Keratinocyte (primary cell): ENCODE measurements around the gene ARHGAP31. TPM values are rescaled to one million over a fixed set of nuclear protein-coding genes. Genes with fewer than 3 reads are reported as not detected.

ENCODE experiments used
- DNase-seq: peaks from one replicate; pipeline ENCODE4 v3.0.0-alpha.2; 2011; ENCODE audit warnings: low read depth, missing footprints, low spot score
- FAIRE-seq: peaks from 2 replicates; lab custom pipeline; 2011; peaks lifted over from hg19 to GRCh38; lab: Jason Lieb, UNC
- H2AFZ ChIP-seq: 2 replicates; pipeline ENCODE4 v1.6.0; 2012; ENCODE audit warnings: low read length, control low read depth, inconsistent platforms; ENCODE audit not compliant: control insufficient read depth
- H3K27ac ChIP-seq: 2 replicates; pipeline ENCODE4 v1.5.1; 2011; ENCODE audit warnings: low read length; ENCODE audit not compliant: control insufficient read depth, insufficient read depth
- H3K27me3 ChIP-seq: 3 replicates; pipeline ENCODE4 v1.6.0; 2011; ENCODE audit warnings: low read length; ENCODE audit not compliant: control insufficient read depth, insufficient read depth; ENCODE audit errors: extremely low read depth
- H3K36me3 ChIP-seq, 2 experiments: 2 replicates in 1 of 2; 3 replicates in 1 of 2; pipeline ENCODE4 v1.5.1; 2011; ENCODE audit warnings: low read length in 2 of 2, mild to moderate bottlenecking in 1 of 2; ENCODE audit not compliant: control insufficient read depth in 2 of 2, insufficient read depth in 2 of 2; ENCODE audit errors: extremely low read depth in 1 of 2
- H3K4me1 ChIP-seq: 3 replicates; pipeline ENCODE4 v1.5.1; 2011; ENCODE audit warnings: low read length; ENCODE audit not compliant: control insufficient read depth, insufficient read depth; ENCODE audit errors: extremely low read depth
- H3K4me2 ChIP-seq: 3 replicates; pipeline ENCODE4 v1.6.0; 2011; ENCODE audit warnings: low read depth, low read length; ENCODE audit not compliant: control insufficient read depth, insufficient read depth; ENCODE audit errors: extremely low read depth
- H3K4me3 ChIP-seq, 3 experiments: fragments of 200-600 bp in 1 of 3; sonication (generic) in 1 of 3; 2 replicates in 2 of 3; 3 replicates in 1 of 3; pipeline ENCODE4 v1.5.1; 2011 to 2016; ENCODE audit warnings: low read length in 3 of 3, mild to moderate bottlenecking in 3 of 3, control low read depth in 2 of 3, inconsistent platforms in 1 of 3, low read depth in 1 of 3, mixed read lengths in 1 of 3, mixed run types in 1 of 3, moderate library complexity in 1 of 3; ENCODE audit not compliant: control insufficient read depth in 2 of 3, insufficient read depth in 2 of 3; ENCODE audit errors: extremely low read depth in 1 of 3
- H3K79me2 ChIP-seq: 2 replicates; pipeline ENCODE4 v1.6.0; 2012; ENCODE audit warnings: low read length; ENCODE audit not compliant: control insufficient read depth, insufficient read depth
- H3K9ac ChIP-seq: 3 replicates; pipeline ENCODE4 v1.6.0; 2011; ENCODE audit warnings: low read length; ENCODE audit not compliant: control insufficient read depth, insufficient read depth; ENCODE audit errors: extremely low read depth
- H3K9me1 ChIP-seq: 3 replicates; pipeline ENCODE4 v1.6.0; 2011; ENCODE audit warnings: low read length; ENCODE audit not compliant: control insufficient read depth, insufficient read depth; ENCODE audit errors: extremely low read depth
- H3K9me3 ChIP-seq: 2 replicates; pipeline ENCODE4 v1.5.1; 2012; ENCODE audit warnings: low read depth, low read length; ENCODE audit not compliant: control insufficient read depth
- H4K20me1 ChIP-seq: 3 replicates; pipeline ENCODE4 v1.6.0; 2011; ENCODE audit warnings: low read length; ENCODE audit not compliant: control insufficient read depth, insufficient read depth; ENCODE audit errors: extremely low read depth
- EZH2 ChIP-seq: IDR thresholded peaks from one replicate; pipeline ENCODE4 v1.6.1; 2012; ENCODE audit warnings: inconsistent platforms, mild to moderate bottlenecking, low read length, moderate library complexity
- dilution Hi-C: fragments of 300-500 bp; cut with MboI; formaldehyde crosslinking; loops from one replicate; pipeline ENCODE4 v1.7.0; 2020; ENCODE audit warnings: low sequenced_read_pairs; ENCODE audit not compliant: extremely low pct_ligation_motif_present
- polyA plus RNA-seq, 5 experiments: library from polyadenylated mRNA; depleted of rRNA in 3 of 5; stranded (reverse) in 3 of 5; stranded (forward) in 1 of 5; unstranded in 1 of 5; fragments of >200 nt; gene quantifications; 1 replicate in 1 of 5; 2 replicates in 3 of 5; 3 replicates in 1 of 5; pipeline versions ENCODE4 v1.2.1 to v1.2.3, GENCODE V29; 2011 to 2012; ENCODE audit warnings: missing spikeins in 2 of 5, low read depth in 1 of 5, low replicate concordance in 1 of 5
- TF ChIP-seq, protein P1 (sequence below), 3 experiments: IDR thresholded peaks in 1 of 3; conservative IDR thresholded peaks in 1 of 3; optimal IDR thresholded peaks in 1 of 3; 2 replicates in 2 of 3; 3 replicates in 1 of 3; pipeline versions ENCODE3 to v1.5.1; 2011; ENCODE audit warnings: low read length in 3 of 3, mild to moderate bottlenecking in 3 of 3, moderate library complexity in 2 of 3, control low read depth in 1 of 3, inconsistent platforms in 1 of 3; ENCODE audit not compliant: insufficient read depth in 2 of 3; ENCODE audit errors: extremely low read depth in 1 of 3

The ARHGAP31 gene
- polyA plus RNA-seq, 1 donor (not counting 4 experiments of a cell fraction or from before 2014, with no cell fraction given): 3.0 TPM

DNA sequence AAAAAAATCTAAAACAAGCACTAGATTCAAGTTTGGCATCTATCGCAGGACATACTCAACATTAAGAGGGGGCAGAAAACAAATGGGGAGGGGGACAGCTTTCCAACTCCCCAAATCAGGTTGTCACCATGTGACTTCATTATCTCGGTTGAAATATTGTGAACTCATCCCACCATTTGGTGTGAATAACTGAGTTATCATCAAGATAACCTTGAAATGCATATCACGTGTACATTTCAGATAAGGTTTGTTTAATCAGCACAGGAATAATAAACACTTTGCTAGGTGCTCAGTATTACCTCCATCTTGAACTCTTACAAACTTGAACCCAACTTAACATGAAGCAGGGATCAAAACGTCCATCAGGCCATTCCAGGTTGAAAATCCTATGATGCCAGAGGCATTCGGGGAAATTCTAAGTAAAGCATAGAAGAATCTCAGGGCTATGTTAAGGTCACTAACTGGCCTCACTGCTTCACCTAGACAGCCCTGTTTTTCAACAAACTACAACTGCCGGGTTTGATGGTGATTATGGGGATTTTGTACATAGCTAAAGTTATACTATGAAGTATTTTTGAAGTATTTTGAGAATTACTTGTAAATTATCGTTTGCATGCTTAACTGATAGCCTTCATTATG, 3.0 kb upstream of the ARHGAP31 start:
- Histone ChIP-seq H2AFZ (no peak overlapping the region), H3K9me3 (no peaks in the 10 kb centered on the region), H3K27ac (no peak overlapping the region), H3K79me2 (no peaks in the 10 kb centered on the region), H3K27me3 (no peaks in the 10 kb centered on the region), H3K9ac (no peak overlapping the region), H3K4me2 (no peak overlapping the region), H4K20me1 (no peaks in the 10 kb centered on the region), H3K36me3 (no peaks in the 10 kb centered on the region), H3K4me3 (no peak overlapping the region), H3K4me1 (peaks cover 6% of the 10 kb centered on the region), H3K9me1 (no peaks in the 10 kb centered on the region)
- DNase-seq (no peak), FAIRE-seq (no peak)
- TF ChIP-seq EZH2: no peak
- TF ChIP-seq, protein P1, sequence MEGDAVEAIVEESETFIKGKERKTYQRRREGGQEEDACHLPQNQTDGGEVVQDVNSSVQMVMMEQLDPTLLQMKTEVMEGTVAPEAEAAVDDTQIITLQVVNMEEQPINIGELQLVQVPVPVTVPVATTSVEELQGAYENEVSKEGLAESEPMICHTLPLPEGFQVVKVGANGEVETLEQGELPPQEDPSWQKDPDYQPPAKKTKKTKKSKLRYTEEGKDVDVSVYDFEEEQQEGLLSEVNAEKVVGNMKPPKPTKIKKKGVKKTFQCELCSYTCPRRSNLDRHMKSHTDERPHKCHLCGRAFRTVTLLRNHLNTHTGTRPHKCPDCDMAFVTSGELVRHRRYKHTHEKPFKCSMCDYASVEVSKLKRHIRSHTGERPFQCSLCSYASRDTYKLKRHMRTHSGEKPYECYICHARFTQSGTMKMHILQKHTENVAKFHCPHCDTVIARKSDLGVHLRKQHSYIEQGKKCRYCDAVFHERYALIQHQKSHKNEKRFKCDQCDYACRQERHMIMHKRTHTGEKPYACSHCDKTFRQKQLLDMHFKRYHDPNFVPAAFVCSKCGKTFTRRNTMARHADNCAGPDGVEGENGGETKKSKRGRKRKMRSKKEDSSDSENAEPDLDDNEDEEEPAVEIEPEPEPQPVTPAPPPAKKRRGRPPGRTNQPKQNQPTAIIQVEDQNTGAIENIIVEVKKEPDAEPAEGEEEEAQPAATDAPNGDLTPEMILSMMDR (optimal IDR thresholded peaks at IDR 0.05 in 1 of 3, IDR thresholded peaks at IDR 0.05 in 1 of 3, conservative IDR thresholded peaks at IDR 0.05 in 1 of 3; ENCODE audit: extremely low read depth in 1 of 3, insufficient read depth in 2 of 3, low read length in 3 of 3): no peak
- dilution Hi-C loops: no loop called here

DNA sequence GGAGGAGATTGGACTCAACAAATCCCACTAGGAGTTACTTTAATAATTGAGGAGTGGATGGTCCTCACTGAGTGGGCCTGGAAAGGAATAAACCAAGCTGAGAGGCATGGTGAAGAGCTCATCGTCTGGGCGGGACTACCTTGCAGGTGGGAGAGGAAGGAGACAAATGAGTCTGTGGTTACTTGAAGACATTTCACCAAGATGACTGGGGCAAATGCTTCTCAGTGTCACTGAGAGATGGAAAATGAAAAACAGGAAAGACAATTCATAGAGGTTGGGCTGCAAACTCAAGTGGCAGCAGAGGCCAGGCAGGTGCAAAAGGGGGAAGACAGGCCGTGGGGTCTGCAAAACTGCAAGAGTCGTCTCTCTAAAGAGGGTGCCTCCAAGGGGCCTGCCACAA, 1.5 kb upstream of the ARHGAP31 start:
- H3K9me3 ChIP-seq: no peaks in the 10 kb centered on the region
- dilution Hi-C loops: no loop called here
- FAIRE-seq (no peak), DNase-seq (no peak)
- H2AFZ ChIP-seq: no peak overlapping the region
- H3K27me3 ChIP-seq: no peaks in the 10 kb centered on the region
- no peaks in the 10 kb centered on the region for H3K79me2 ChIP-seq
- H3K9me1 ChIP-seq: no peaks in the 10 kb centered on the region
- no peaks in the 10 kb centered on the region for H3K36me3 ChIP-seq
- H3K4me3 ChIP-seq: no peak overlapping the region
- H3K4me2 ChIP-seq: no peak overlapping the region
- H3K9ac ChIP-seq: no peak overlapping the region
- H3K27ac ChIP-seq: no peak overlapping the region
- TF ChIP-seq EZH2: no peak
- TF ChIP-seq, protein P1 (optimal IDR thresholded peaks at IDR 0.05 in 1 of 3, IDR thresholded peaks at IDR 0.05 in 1 of 3, conservative IDR thresholded peaks at IDR 0.05 in 1 of 3; ENCODE audit: extremely low read depth in 1 of 3, insufficient read depth in 2 of 3, low read length in 3 of 3): no peak
- H3K4me1 ChIP-seq: peaks cover 6% of the 10 kb centered on the region
- H4K20me1 ChIP-seq: no peaks in the 10 kb centered on the region
